ENCODE data around the gene CYTH3. TPM values are rescaled to one million over a fixed set of nuclear protein-coding genes. Genes with fewer than 3 reads are reported as not detected.

Gene CYTH3
- total and polyA plus RNA-seq, 9 of the 15 experiments (the other 6 are each of a cell fraction or from before 2014, with no cell fraction given) = 0.25 to 15.2 (median 11.4) TPM

- Histone ChIP-seq H3K79me2 (ENCODE audit: control insufficient read depth, insufficient read depth, low read length) (no peaks in the 10 kb centered on the region), H3K36me3 (ENCODE audit: control insufficient read depth, insufficient read depth, low read length) (peaks cover 15% of the 10 kb centered on the region; the same call in 2 of the 3 replicates), H3K9me3 (replicated peaks; ENCODE audit: control insufficient read depth, insufficient read depth, low read depth, low read length) (no peaks in the 10 kb centered on the region), H3K4me3 (no peak overlapping the region), H2AFZ (ENCODE audit: low read depth, low read length) (no peak overlapping the region), H3K4me2 (ENCODE audit: insufficient read depth, low read length) (no peak overlapping the region), H4K20me1 (replicated peaks; ENCODE audit: control insufficient read depth, insufficient read depth, low read length) (no peaks in the 10 kb centered on the region), H3K9me1 (ENCODE audit: control insufficient read depth, insufficient read depth, low read length) (no peaks in the 10 kb centered on the region), H3K9ac (ENCODE audit: insufficient read depth in 1 of 2, low read depth in 2 of 2, low read length in 2 of 2) (no peak overlapping the region), H3K27ac (ENCODE audit: extremely low read depth, low read depth, low read length) (no peak overlapping the region), H3K27me3 (ENCODE audit: control insufficient read depth in 2 of 2, insufficient read depth in 2 of 2, low read length in 2 of 2) (no peaks in the 10 kb centered on the region), H3K4me1 (replicated peaks in 1 of 2; ENCODE audit: control insufficient read depth in 2 of 2, insufficient read depth in 2 of 2, low read length in 2 of 2) (no peaks in the 10 kb centered on the region; a peak in 1 of 5 replicates)
- FAIRE-seq (no peak), DNase-seq (ENCODE audit: extremely low read depth in 1 of 4, low spot score in 3 of 4) (no peak), ATAC-seq (0 out of 3 replicates have a peak, but pooled peaks have one; percentile 40)
- intact Hi-C loops (cut with micrococcal nuclease) = no loop called here
- ChIA-PET POLR2A (interaction anchor here (0.9 kb wide), 1 partner anchor 80 kb away, joined by 3 read pairs; no protein-coding TSS in a partner anchor), CTCF (ENCODE audit: low intra/inter-chr PET ratio) (no interaction called here)
- BruUV-seq (replicated peaks) = no TSS peak
- WGBS (ENCODE audit: insufficient coverage, low coverage, missing lambda C conversion rate) = 81% methylated on average over 7 of the region's 7 CpGs
- in situ Hi-C loops (cut with MboI) = no loop called here
- TF ChIP-seq EZH2 (IDR thresholded peaks at IDR 0.05; ENCODE audit: borderline replicate concordance, low read depth, low read length) = no peak
These were observed 94.0 kb downstream of the CYTH3 start for GRCh38 chr7:6178298-6179029.

GRCh38 chr7:6175645-6176044, 96.8 kb downstream of the CYTH3 start:
- 74% methylated on average over 4 of the region's 4 CpGs for WGBS (ENCODE audit: insufficient coverage, low coverage, missing lambda C conversion rate)
- CTCF ChIA-PET (ENCODE audit: low intra/inter-chr PET ratio) = no interaction called here
- Histone ChIP-seq H3K4me1 (replicated peaks in 1 of 2; ENCODE audit: control insufficient read depth in 2 of 2, insufficient read depth in 2 of 2, low read length in 2 of 2) (peaks cover 0 to 15% of the 10 kb centered on the region in 2 experiments; a peak in 2 of 5 replicates), H3K27ac (ENCODE audit: extremely low read depth, low read depth, low read length) (no peak overlapping the region), H3K9ac (ENCODE audit: insufficient read depth in 1 of 2, low read depth in 2 of 2, low read length in 2 of 2) (no peak overlapping the region), H3K9me3 (replicated peaks; ENCODE audit: control insufficient read depth, insufficient read depth, low read depth, low read length) (no peaks in the 10 kb centered on the region), H3K79me2 (ENCODE audit: control insufficient read depth, insufficient read depth, low read length) (no peaks in the 10 kb centered on the region), H3K4me3 (no peak overlapping the region), H4K20me1 (replicated peaks; ENCODE audit: control insufficient read depth, insufficient read depth, low read length) (no peaks in the 10 kb centered on the region), H3K36me3 (ENCODE audit: control insufficient read depth, insufficient read depth, low read length) (peaks cover 16% of the 10 kb centered on the region; the same call in 2 of the 3 replicates), H3K9me1 (ENCODE audit: control insufficient read depth, insufficient read depth, low read length) (no peaks in the 10 kb centered on the region), H2AFZ (ENCODE audit: low read depth, low read length) (no peak overlapping the region), H3K4me2 (ENCODE audit: insufficient read depth, low read length) (no peak overlapping the region), H3K27me3 (ENCODE audit: control insufficient read depth in 2 of 2, insufficient read depth in 2 of 2, low read length in 2 of 2) (no peaks in the 10 kb centered on the region)
- POLR2A ChIA-PET = no interaction called here
- no peak for FAIRE-seq
- in situ Hi-C loops (cut with MboI) = no loop called here
- no TSS peak for BruUV-seq (replicated peaks)
- DNase-seq (ENCODE audit: extremely low read depth in 1 of 4, low spot score in 3 of 4) = no peak
- intact Hi-C loops (cut with micrococcal nuclease) = no loop called here
- no peak for ATAC-seq
- TF ChIP-seq ZNF217 (CRISPR knock-in tag; IDR thresholded peaks at IDR 0.05) (no peak), ESRRB (CRISPR knock-in tag; IDR thresholded peaks at IDR 0.05; ENCODE audit: borderline replicate concordance) (no peak), BRD4 (IDR thresholded peaks at IDR 0.05) (no peak), ZNF830 (CRISPR knock-in tag; IDR thresholded peaks at IDR 0.05) (no peak), ZNF507 (tag; conservative IDR thresholded peaks at IDR 0.05) (no peak), ETV5 (CRISPR knock-in tag; IDR thresholded peaks at IDR 0.05; ENCODE audit: low read depth) (no peak), SIN3A (IDR thresholded peaks at IDR 0.05; ENCODE audit: borderline replicate concordance in 2 of 2, control insufficient read depth in 1 of 2, low read depth in 2 of 2, low read length in 2 of 2) (no peak)
- TF ChIP-seq, protein P1, sequence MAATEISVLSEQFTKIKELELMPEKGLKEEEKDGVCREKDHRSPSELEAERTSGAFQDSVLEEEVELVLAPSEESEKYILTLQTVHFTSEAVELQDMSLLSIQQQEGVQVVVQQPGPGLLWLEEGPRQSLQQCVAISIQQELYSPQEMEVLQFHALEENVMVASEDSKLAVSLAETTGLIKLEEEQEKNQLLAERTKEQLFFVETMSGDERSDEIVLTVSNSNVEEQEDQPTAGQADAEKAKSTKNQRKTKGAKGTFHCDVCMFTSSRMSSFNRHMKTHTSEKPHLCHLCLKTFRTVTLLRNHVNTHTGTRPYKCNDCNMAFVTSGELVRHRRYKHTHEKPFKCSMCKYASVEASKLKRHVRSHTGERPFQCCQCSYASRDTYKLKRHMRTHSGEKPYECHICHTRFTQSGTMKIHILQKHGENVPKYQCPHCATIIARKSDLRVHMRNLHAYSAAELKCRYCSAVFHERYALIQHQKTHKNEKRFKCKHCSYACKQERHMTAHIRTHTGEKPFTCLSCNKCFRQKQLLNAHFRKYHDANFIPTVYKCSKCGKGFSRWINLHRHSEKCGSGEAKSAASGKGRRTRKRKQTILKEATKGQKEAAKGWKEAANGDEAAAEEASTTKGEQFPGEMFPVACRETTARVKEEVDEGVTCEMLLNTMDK (IDR thresholded peaks at IDR 0.05; ENCODE audit: borderline replicate concordance, insufficient read depth, low read depth, low read length, poor library complexity, severe bottlenecking) = no peak
- TF ChIP-seq, protein P2, sequence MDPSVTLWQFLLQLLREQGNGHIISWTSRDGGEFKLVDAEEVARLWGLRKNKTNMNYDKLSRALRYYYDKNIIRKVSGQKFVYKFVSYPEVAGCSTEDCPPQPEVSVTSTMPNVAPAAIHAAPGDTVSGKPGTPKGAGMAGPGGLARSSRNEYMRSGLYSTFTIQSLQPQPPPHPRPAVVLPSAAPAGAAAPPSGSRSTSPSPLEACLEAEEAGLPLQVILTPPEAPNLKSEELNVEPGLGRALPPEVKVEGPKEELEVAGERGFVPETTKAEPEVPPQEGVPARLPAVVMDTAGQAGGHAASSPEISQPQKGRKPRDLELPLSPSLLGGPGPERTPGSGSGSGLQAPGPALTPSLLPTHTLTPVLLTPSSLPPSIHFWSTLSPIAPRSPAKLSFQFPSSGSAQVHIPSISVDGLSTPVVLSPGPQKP (CRISPR knock-in tag; IDR thresholded peaks at IDR 0.05) = no peak

Data from K562 (cell line).